K562 (cell line): Measurements from ENCODE around the gene ARRB2. TPM values are rescaled to one million over a fixed set of nuclear protein-coding genes. Genes with fewer than 3 reads are reported as not detected.

Experiments used
- CBFA2T3 ChIP-seq: fragments of 450-650 bp; IDR thresholded peaks from 2 replicates; pipeline ENCODE4 v1.6.1; 2017
- CREM ChIP-seq: IDR thresholded peaks from 2 replicates; pipeline ENCODE4 v1.6.1; 2014; ENCODE audit warnings: antibody characterized with exemption, low read depth
- CTBP1 ChIP-seq: fragments of 450-650 bp; IDR thresholded peaks from 2 replicates; pipeline ENCODE4 v1.6.1; 2016; ENCODE audit warnings: borderline replicate concordance
- CUX1 ChIP-seq: fragments of 200-800 bp; sonication (Bioruptor generic); IDR thresholded peaks from 2 replicates; pipeline ENCODE4 v1.6.1; 2016; ENCODE audit warnings: missing genetic modification characterization, missing compliant biosample characterization
- DACH1 ChIP-seq: fragments of 450-650 bp; IDR thresholded peaks from 2 replicates; pipeline ENCODE4 v1.6.1; 2018; ENCODE audit not compliant: partially characterized antibody
- EP300 ChIP-seq: IDR thresholded peaks from 2 replicates; pipeline ENCODE4 v1.6.1; 2012; ENCODE audit warnings: low read length, improper control_type of control experiment
- FOXM1 ChIP-seq, 2 experiments: fragments of 450-650 bp in 1 of 2; sonication (generic) in 1 of 2; formaldehyde crosslinking in 1 of 2; IDR thresholded peaks; 2 replicates each; pipeline versions ENCODE4 v1.6.1 to v1.9.0; 2017 to 2022; ENCODE audit warnings: low read depth in 2 of 2, mild to moderate bottlenecking in 2 of 2, missing genetic modification reagents in 1 of 2, moderate library complexity in 1 of 2
- KDM1A ChIP-seq, 2 experiments: fragments of 450-650 bp; IDR thresholded peaks; 2 replicates each; pipeline ENCODE4 v1.6.1; 2016; ENCODE audit warnings: mild to moderate bottlenecking in 2 of 2
- NR0B1 ChIP-seq: fragments of 450-650 bp; IDR thresholded peaks from one replicate; pipeline ENCODE4 v1.6.1; 2018; ENCODE audit warnings: mild to moderate bottlenecking, moderate library complexity; ENCODE audit not compliant: partially characterized antibody
- PBX2 ChIP-seq, 2 experiments: IDR thresholded peaks in 1 of 2; conservative IDR thresholded peaks in 1 of 2; 2 replicates each; pipeline ENCODE4 v1.6.1; 2016; ENCODE audit warnings: low read depth in 2 of 2, mild to moderate bottlenecking in 1 of 2, missing compliant biosample characterization in 1 of 2, missing genetic modification characterization in 1 of 2, moderate library complexity in 1 of 2
- RBM15 ChIP-seq: fragments of 200-400 bp; formaldehyde crosslinking; IDR thresholded peaks from 2 replicates; pipeline ENCODE4 v1.6.1; 2018; ENCODE audit warnings: mild to moderate bottlenecking, low read length, moderate library complexity; ENCODE audit not compliant: insufficient read depth
- SIX5 ChIP-seq, 2 experiments: IDR thresholded peaks; 2 replicates each; pipeline ENCODE4 v1.6.1; 2011; ENCODE audit warnings: low read length in 2 of 2, borderline replicate concordance in 1 of 2, low read depth in 1 of 2, mild to moderate bottlenecking in 1 of 2, moderate library complexity in 1 of 2; ENCODE audit not compliant: insufficient read depth in 1 of 2
- SMAD1 ChIP-seq: fragments of 150-350 bp; IDR thresholded peaks from 2 replicates; pipeline ENCODE4 v1.6.1; 2014; ENCODE audit warnings: low read length, low read depth; ENCODE audit not compliant: partially characterized antibody
- TFE3 ChIP-seq: fragments of 450-650 bp; formaldehyde crosslinking; IDR thresholded peaks from 2 replicates; pipeline ENCODE4 v1.4.0; 2020; ENCODE audit warnings: mild to moderate bottlenecking, mixed read lengths
- ZNF165 ChIP-seq: fragments of 250-450 bp; sonication (Bioruptor Pico); IDR thresholded peaks from 2 replicates; pipeline ENCODE4 v1.4.0; 2020; ENCODE audit warnings: borderline replicate concordance
- ZNF212 ChIP-seq: fragments of 450-650 bp; formaldehyde crosslinking; IDR thresholded peaks from 2 replicates; pipeline ENCODE4 v1.4.0; 2020; ENCODE audit warnings: mild to moderate bottlenecking
- ZNF644 ChIP-seq: fragments of 200-800 bp; sonication (Bioruptor generic); IDR thresholded peaks from 2 replicates; pipeline ENCODE4 v1.6.1; 2016; ENCODE audit warnings: low read depth, missing genetic modification characterization, missing compliant biosample characterization
- polyA plus RNA-seq, 8 experiments: library from polyadenylated mRNA; depleted of rRNA in 4 of 8; stranded (reverse) in 5 of 8; unstranded in 3 of 8; fragments of >200 nt; fragmentation: Nextera tagmentation in 2 of 8; fragmentation: Illumina TruSeq in 1 of 8; extraction: Ambion mirVana in 2 of 8; extraction: Trizol in 1 of 8; gene quantifications; 2 replicates each; pipeline versions ENCODE4 v1.2.1 to v1.2.3, GENCODE V29; 2011 to 2014; ENCODE audit warnings: inconsistent platforms in 1 of 8, missing spikeins in 1 of 8
- total RNA-seq, 7 experiments: library from RNA; depleted of rRNA in 6 of 7; stranded (reverse); fragments of >200 nt in 6 of 7; fragmentation: Illumina TruSeq in 2 of 7; extraction: Trizol in 2 of 7; gene quantifications; 2 replicates each; pipeline versions ENCODE4 v1.2.1 to v1.2.3, GENCODE V29; 2011 to 2021; ENCODE audit warnings: low replicate concordance in 1 of 7

The ARRB2 gene
- total and polyA plus RNA-seq, 9 of the 15 experiments (the other 6 are each of a cell fraction or from before 2014, with no cell fraction given): 0.79 to 15.3 (median 8.8) TPM

GRCh38 chr17:4759776-4760236 is 49.4 kb downstream of the ARRB2 start (continued):
- no peak for TF ChIP-seq PBX2 (CRISPR knock-in tag; IDR thresholded peaks at IDR 0.05; ENCODE audit: low read depth)
- TF ChIP-seq PBX2 (tag; conservative IDR thresholded peaks at IDR 0.05; ENCODE audit: low read depth): no peak
- TF ChIP-seq RBM15: no peak
- peak; percentile 56 to 57; a peak in 2 of 4 replicates for TF ChIP-seq KDM1A (IDR thresholded peaks at IDR 0.05)
- TF ChIP-seq SMAD1: no peak
- TF ChIP-seq NR0B1: no peak
- peak; percentile 64 for TF ChIP-seq CBFA2T3
- no peak for TF ChIP-seq ZNF165 (CRISPR knock-in tag)
- TF ChIP-seq ZNF212 (CRISPR knock-in tag): no peak
- TF ChIP-seq CTBP1: no peak
- peak; percentile 72 for TF ChIP-seq CREM
- TF ChIP-seq DACH1: no peak
- no peak for TF ChIP-seq CUX1 (CRISPR knock-in tag)
- TF ChIP-seq TFE3 (CRISPR knock-in tag): no peak
- no peak for TF ChIP-seq ZNF644
- TF ChIP-seq FOXM1 (IDR thresholded peaks at IDR 0.05; ENCODE audit: low read depth): no peak
- no peak for TF ChIP-seq FOXM1 (CRISPR knock-in tag; IDR thresholded peaks at IDR 0.05; ENCODE audit: low read depth)
- no peak for TF ChIP-seq EP300
- TF ChIP-seq SIX5 (IDR thresholded peaks at IDR 0.05; ENCODE audit: borderline replicate concordance in 1 of 2, insufficient read depth in 1 of 2, low read depth in 1 of 2, low read length in 2 of 2): no peak
